Activated T-helper 1 cell treated with anti-CD3 and anti-CD28 coated beads, Interleukin-12 subunit alpha, Interleukin-12 subunit beta, Interleukin-2, Interleukin-4 antibody, amounts not matched to agents 30 ng/mL and 10 ng/mL and 1 ng/mL, durations not matched to agents 14 hours and 24 hours and 36 hours (primary cell): Measurements from ENCODE around the gene DNAJC17. TPM values are rescaled to one million over a fixed set of nuclear protein-coding genes. Genes with fewer than 3 reads are reported as not detected.
A peak's percentile ranks its signal among the peaks of the same experiment; 100 is the strongest.

Source experiments
- DNase-seq: peaks from one replicate; pipeline ENCODE4 v3.0.0; 2021; ENCODE audit warnings: low spot score
- H3K27ac Mint-ChIP-seq: one replicate; pipeline ENCODE4 v1.8.0; 2021; ENCODE audit warnings: mild to moderate bottlenecking, mixed read lengths
- H3K27me3 Mint-ChIP-seq: one replicate; pipeline ENCODE4 v1.8.0; 2022; ENCODE audit warnings: mild to moderate bottlenecking, moderate library complexity, mixed read lengths; ENCODE audit not compliant: insufficient read depth
- H3K36me3 Mint-ChIP-seq: one replicate; pipeline ENCODE4 v1.8.0; 2021; ENCODE audit warnings: low read depth, mixed read lengths
- H3K4me1 Mint-ChIP-seq: one replicate; pipeline ENCODE4 v1.8.0; 2021; ENCODE audit warnings: low read depth, mixed read lengths
- H3K4me3 Mint-ChIP-seq: one replicate; pipeline ENCODE4 v1.8.0; 2021; ENCODE audit warnings: mild to moderate bottlenecking, moderate library complexity, mixed read lengths
- H3K9me3 Mint-ChIP-seq: one replicate; pipeline ENCODE4 v1.8.0; 2021; ENCODE audit warnings: mixed read lengths
- intact Hi-C: fragments of 100-400 bp; cut with micrococcal nuclease; formaldehyde crosslinking; loops from one replicate; pipeline ENCODE4 v1.15.1; 2024
- total RNA-seq: library from RNA; stranded (reverse); gene quantifications from 2 replicates; pipeline ENCODE4 v1.2.3, GENCODE V29; 2022

Gene DNAJC17
- total RNA-seq, 1 donor from 2014 or later = 52.5 TPM

- DNase-seq = no peak
- Mint-ChIP-seq H3K27me3 (no peaks in the 10 kb centered on the region), H3K27ac (no peak overlapping the region), H3K4me1 (peaks cover 24% of the 10 kb centered on the region), H3K36me3 (peaks cover 22% of the 10 kb centered on the region), H3K4me3 (no peak overlapping the region), H3K9me3 (no peaks in the 10 kb centered on the region)
- intact Hi-C loops = loop anchor here (1.0 kb wide), 1 partner anchor 21 kb away; no protein-coding TSS in a partner anchor
Observed at GRCh38 chr15:40722934-40723333, 84.3 kb downstream of the DNAJC17 start.

DNA sequence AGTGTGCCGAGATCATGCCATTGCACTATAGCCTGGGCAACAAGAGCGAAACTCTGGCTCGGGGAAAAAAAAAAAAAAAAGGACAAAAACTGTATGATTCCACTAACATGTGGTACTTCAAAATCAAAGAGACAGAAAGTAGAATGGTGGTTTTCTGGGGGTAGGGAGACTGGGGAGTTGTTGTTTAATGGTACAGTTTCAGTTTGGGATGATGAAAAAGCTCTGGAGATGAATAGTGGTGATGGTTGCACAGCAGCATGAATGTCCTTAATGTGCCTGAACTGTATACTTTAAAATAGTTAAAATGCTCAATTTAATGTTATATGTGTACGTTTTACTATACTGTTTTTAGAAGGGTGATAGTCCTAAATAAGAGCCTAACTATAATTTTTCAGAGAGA lies 84.9 kb downstream of the DNAJC17 start:
- no peak overlapping the region for H3K4me3 Mint-ChIP-seq
- DNase-seq = no peak
- peaks cover 26% of the 10 kb centered on the region for H3K36me3 Mint-ChIP-seq
- intact Hi-C loops = no loop called here
- H3K27ac Mint-ChIP-seq = peak overlapping the region; percentile 42
- H3K9me3 Mint-ChIP-seq = no peaks in the 10 kb centered on the region
- no peaks in the 10 kb centered on the region for H3K27me3 Mint-ChIP-seq
- peaks cover 24% of the 10 kb centered on the region for H3K4me1 Mint-ChIP-seq

DNA sequence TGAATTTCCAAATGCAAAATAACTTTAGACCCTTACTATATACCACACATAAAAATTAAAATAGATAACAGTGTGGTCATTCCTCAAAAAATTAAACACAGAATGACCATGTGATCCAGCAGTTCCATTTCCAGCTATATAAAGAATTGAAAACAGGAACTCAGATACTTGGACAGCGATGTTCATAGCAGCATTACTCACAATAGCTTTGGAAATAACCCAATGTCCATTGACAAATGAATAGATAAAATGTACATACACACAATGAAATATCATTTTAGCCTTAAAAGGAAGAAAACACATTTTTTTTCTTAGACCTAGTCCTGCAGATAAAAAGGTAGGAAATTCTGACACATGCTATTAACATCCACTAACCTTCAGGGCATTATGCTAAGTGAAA lies 85.6 kb downstream of the DNAJC17 start:
- Mint-ChIP-seq H3K36me3 (peaks cover 28% of the 10 kb centered on the region), H3K9me3 (no peaks in the 10 kb centered on the region), H3K27me3 (no peaks in the 10 kb centered on the region), H3K4me3 (no peak overlapping the region), H3K27ac (no peak overlapping the region), H3K4me1 (peaks cover 24% of the 10 kb centered on the region)
- no peak for DNase-seq
- intact Hi-C loops = no loop called here

DNA sequence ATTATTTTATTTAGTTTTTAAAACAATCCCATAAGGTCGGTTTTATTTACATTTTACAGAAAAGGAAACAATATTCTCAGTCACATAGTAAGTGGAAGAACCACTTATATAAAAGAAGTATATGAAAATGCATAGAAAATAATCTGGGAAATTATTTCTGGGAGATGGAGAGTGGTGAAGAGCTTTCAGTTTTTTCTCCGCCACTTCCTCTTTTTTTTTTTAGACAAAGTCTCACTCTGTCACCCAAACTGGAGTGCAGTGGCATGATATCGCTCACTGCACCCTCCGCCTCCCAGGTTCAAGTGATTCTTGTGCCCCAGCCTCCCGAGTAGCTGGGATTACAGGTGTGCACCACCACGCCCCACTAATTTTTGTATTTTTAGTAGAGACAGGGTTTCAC lies 91.1 kb downstream of the DNAJC17 start:
- DNase-seq = no peak
- no peak overlapping the region for H3K4me3 Mint-ChIP-seq
- no peak overlapping the region for H3K27ac Mint-ChIP-seq
- intact Hi-C loops = no loop called here
- no peaks in the 10 kb centered on the region for H3K9me3 Mint-ChIP-seq
- H3K27me3 Mint-ChIP-seq = no peaks in the 10 kb centered on the region
- H3K4me1 Mint-ChIP-seq = no peaks in the 10 kb centered on the region
- H3K36me3 Mint-ChIP-seq = peaks cover 31% of the 10 kb centered on the region

Other genes with a start within 250 kb of the DNAJC17 start
- 28.4 and 36.9 TPM in 2 replicates for gene CCDC32, start 242.4 kb downstream of the DNAJC17 start, total RNA-seq
- 19.5 and 22.6 TPM in 2 replicates for gene RPUSD2, start 238.2 kb downstream of the DNAJC17 start, total RNA-seq
- gene KNL1, start 213.2 kb downstream of the DNAJC17 start, total RNA-seq = 21.6 and 22.4 TPM in 2 replicates
- 62.0 and 62.4 TPM in 2 replicates for gene RAD51, start 112.3 kb downstream of the DNAJC17 start, total RNA-seq
- gene RMDN3, start 52.2 kb downstream of the DNAJC17 start, total RNA-seq = 39.0 and 42.2 TPM in 2 replicates
- 31.3 and 35.7 TPM in 2 replicates for gene GCHFR, start 43.4 kb downstream of the DNAJC17 start, total RNA-seq
- gene C15orf62, start 37.5 kb downstream of the DNAJC17 start, total RNA-seq = 0.36 and 0.37 TPM in 2 replicates
- gene ZFYVE19, start 384 bp downstream of the DNAJC17 start, total RNA-seq = 36.2 and 38.6 TPM in 2 replicates
- not detected in 2 replicates for gene PPP1R14D, start 21.2 kb upstream of the DNAJC17 start, total RNA-seq
- 11.0 and 12.4 TPM in 2 replicates for gene SPINT1, start 36.6 kb upstream of the DNAJC17 start, total RNA-seq
- 1.3 and 1.6 TPM in 2 replicates for gene RHOV, start 66.8 kb upstream of the DNAJC17 start, total RNA-seq
- 15.0 and 16.7 TPM in 2 replicates for gene VPS18, start 87.0 kb upstream of the DNAJC17 start, total RNA-seq
- gene DLL4, start 121.9 kb upstream of the DNAJC17 start, total RNA-seq = 0.29 and 0.36 TPM in 2 replicates
- 11.7 and 12.4 TPM in 2 replicates for gene CHAC1, start 146.0 kb upstream of the DNAJC17 start, total RNA-seq